Endothelial cell of umbilical vein (primary cell): ENCODE measurements around the gene SH2D6. TPM values are rescaled to one million over a fixed set of nuclear protein-coding genes. Genes with fewer than 3 reads are reported as not detected.

Experiments
- BruUV-seq: library from RNA; stranded (reverse); fragments of 400-500 nt; replicated peaks from 2 replicates; lab custom pipeline; 2021; lab: Mats Ljungman, UMichigan
- CTCF ChIA-PET: fragments of 300-600, 350-600 bp; sonication (Branson Sonifier 250); formaldehyde crosslinking; loops from one replicate; lab custom pipeline; 2021; ENCODE audit warnings: antibody characterized with exemption, inconsistent platforms; lab: Charles Lee
- POLR2A ChIA-PET: fragments of 300-600, 350-600 bp; sonication (Branson Sonifier 250); formaldehyde crosslinking; loops from one replicate; lab custom pipeline; 2021; ENCODE audit warnings: antibody characterized with exemption, inconsistent platforms; lab: Charles Lee
- DNase-seq: peaks from one replicate; pipeline ENCODE4 v3.0.0-alpha.2; 2011; ENCODE audit warnings: low read depth, low spot score
- FAIRE-seq: peaks from 2 replicates; lab custom pipeline; 2011; peaks lifted over from hg19 to GRCh38; lab: Jason Lieb, UNC
- H2AFZ ChIP-seq: 2 replicates; pipeline ENCODE4 v1.6.0; 2012; ENCODE audit warnings: low read depth, low read length, control low read depth, inconsistent platforms
- H3K27ac ChIP-seq: 2 replicates; pipeline ENCODE4 v1.5.1; 2011; ENCODE audit warnings: low read depth, mild to moderate bottlenecking, control low read depth, low read length, moderate library complexity; ENCODE audit not compliant: insufficient read depth
- H3K27me3 ChIP-seq, 2 experiments: 2 replicates each; pipeline versions ENCODE4 v1.6.0 to v1.6.1; 2011; ENCODE audit warnings: low read length in 2 of 2, mixed read lengths in 1 of 2; ENCODE audit not compliant: control insufficient read depth in 2 of 2, insufficient read depth in 2 of 2
- H3K36me3 ChIP-seq, 2 experiments: 2 replicates in 1 of 2; 3 replicates in 1 of 2; pipeline ENCODE4 v1.5.1; 2011; ENCODE audit warnings: low read length in 2 of 2, mild to moderate bottlenecking in 1 of 2, moderate library complexity in 1 of 2; ENCODE audit not compliant: control insufficient read depth in 2 of 2, insufficient read depth in 2 of 2; ENCODE audit errors: extremely low read depth in 1 of 2
- H3K4me1 ChIP-seq: 3 replicates; pipeline ENCODE4 v1.5.1; 2011; ENCODE audit warnings: mild to moderate bottlenecking, low read length; ENCODE audit not compliant: control insufficient read depth, insufficient read depth; ENCODE audit errors: extremely low read depth
- H3K4me2 ChIP-seq: 2 replicates; pipeline ENCODE4 v1.6.1; 2011; ENCODE audit warnings: low read length, control low read depth, mixed read lengths; ENCODE audit not compliant: insufficient read depth
- H3K4me3 ChIP-seq, 3 experiments: fragments of 200-600 bp in 1 of 3; sonication (generic), shearing (Covaris generic) in 1 of 3; replicated peaks in 1 of 3; 2 replicates each; pipeline ENCODE4 v1.5.1; 2011 to 2016; ENCODE audit warnings: control low read depth in 3 of 3, low read length in 3 of 3, mild to moderate bottlenecking in 2 of 3, inconsistent platforms in 1 of 3, low read depth in 1 of 3, moderate library complexity in 1 of 3; ENCODE audit not compliant: insufficient read depth in 1 of 3
- H3K79me2 ChIP-seq: 2 replicates; pipeline ENCODE4 v1.6.0; 2012; ENCODE audit warnings: low read length, inconsistent platforms; ENCODE audit not compliant: control insufficient read depth, insufficient read depth
- H3K9ac ChIP-seq: replicated peaks from 2 replicates; pipeline ENCODE3; 2011; ENCODE audit warnings: low read length, control low read depth; ENCODE audit not compliant: insufficient read depth; ENCODE audit errors: extremely low read depth
- H3K9me1 ChIP-seq: replicated peaks from 3 replicates; pipeline ENCODE4 v1.6.0; 2011; ENCODE audit warnings: mild to moderate bottlenecking, low read length; ENCODE audit not compliant: control insufficient read depth, insufficient read depth; ENCODE audit errors: extremely low read depth
- H3K9me3 ChIP-seq: replicated peaks from 2 replicates; pipeline ENCODE4 v1.5.1; 2012; ENCODE audit warnings: low read length, inconsistent platforms; ENCODE audit not compliant: control insufficient read depth, insufficient read depth
- H4K20me1 ChIP-seq: replicated peaks from 2 replicates; pipeline ENCODE3; 2011; ENCODE audit warnings: mild to moderate bottlenecking, low read length; ENCODE audit not compliant: control insufficient read depth, insufficient read depth; ENCODE audit errors: extremely low read depth
- CTCF ChIP-seq, 2 donors: IDR thresholded peaks; 1 replicate in 1 of 2; 2 replicates in 1 of 2; pipeline ENCODE4 v1.5.1; 2011; ENCODE audit warnings: low read length in 2 of 2, mild to moderate bottlenecking in 2 of 2, moderate library complexity in 2 of 2, control low read depth in 1 of 2, inconsistent platforms in 1 of 2, low read depth in 1 of 2; ENCODE audit not compliant: insufficient read depth in 1 of 2; ENCODE audit errors: extremely low read depth in 1 of 2
- GATA2 ChIP-seq: IDR thresholded peaks from 2 replicates; pipeline ENCODE4 v1.7.0; 2011; ENCODE audit warnings: low read depth, mild to moderate bottlenecking, moderate library complexity, mixed read lengths, low read length; ENCODE audit not compliant: insufficient read length, insufficient read depth
- dilution Hi-C: fragments of 300-500 bp; cut with MboI; formaldehyde crosslinking; loops from one replicate; pipeline ENCODE4 v1.15.0; 2019; ENCODE audit warnings: low sequenced_read_pairs; ENCODE audit not compliant: extremely low pct_ligation_motif_present
- intact Hi-C: fragments of 100-400 bp; cut with micrococcal nuclease; formaldehyde crosslinking; loops from one replicate; pipeline ENCODE4 v1.10.0; 2022
- polyA plus RNA-seq, 4 experiments: library from polyadenylated mRNA; depleted of rRNA in 3 of 4; stranded (reverse) in 3 of 4; unstranded in 1 of 4; fragments of >200 nt; gene quantifications; 2 replicates each; pipeline versions ENCODE4 v1.2.1 to v1.2.3, GENCODE V29; 2011 to 2012; ENCODE audit warnings: missing spikeins in 1 of 4
- total RNA-seq: library from RNA; stranded (reverse); gene quantifications from 2 replicates; pipeline ENCODE4 v1.2.3, GENCODE V29; 2021

The SH2D6 gene
- total and polyA plus RNA-seq, 2 donors (not counting 3 experiments of a cell fraction or from before 2014, with no cell fraction given) = 0.53 TPM; not detected in 1

DNA sequence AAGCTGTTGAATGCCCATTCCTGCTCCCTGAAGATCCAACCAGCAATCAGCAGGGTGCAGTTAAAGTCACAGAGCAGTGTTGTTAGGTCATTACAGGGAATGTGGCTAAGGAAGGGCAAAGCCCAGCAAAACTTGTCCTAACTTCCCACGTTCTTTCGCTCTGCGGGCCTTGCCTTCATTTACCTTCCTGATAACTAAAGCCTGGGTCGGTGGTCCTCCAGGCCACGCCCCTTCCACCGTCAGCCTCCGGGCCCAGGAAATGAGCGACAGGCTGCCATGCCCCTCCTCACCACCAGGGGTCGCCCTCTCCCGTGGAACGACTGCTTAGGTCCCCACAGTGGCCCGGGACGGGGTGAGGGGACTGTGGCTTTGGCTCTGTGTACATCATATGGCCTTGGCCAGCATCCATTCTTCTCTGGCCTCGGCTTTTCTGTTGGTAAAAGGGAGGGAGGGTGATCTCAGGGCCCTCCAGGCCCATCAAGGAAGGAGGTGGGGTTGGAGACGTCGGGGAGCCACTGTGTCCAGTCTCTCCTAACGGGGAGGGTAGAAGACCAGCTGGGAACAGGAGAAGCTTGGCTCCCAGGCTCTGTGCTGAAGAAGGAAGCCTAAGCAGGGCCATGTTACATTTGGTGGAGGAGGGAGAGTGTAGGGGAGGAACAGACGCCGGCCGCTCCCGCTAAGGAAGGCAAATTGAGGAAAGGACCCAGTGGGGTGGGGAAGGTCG, 2.2 kb downstream of the SH2D6 start:
- TF ChIP-seq GATA2 (no peak), CTCF (IDR thresholded peaks at IDR 0.05; ENCODE audit: extremely low read depth in 1 of 2, insufficient read depth in 1 of 2, low read depth in 1 of 2, low read length in 2 of 2) (peak; percentile 99)
- no peaks in the 10 kb centered on the region for H3K9me3 ChIP-seq

More for the DNA sequence above, 2.2 kb downstream of the SH2D6 start:
- no TSS peak for BruUV-seq
- intact Hi-C loops = loop anchor here (1.0 to 5.0 kb wide), 5 partner anchors 85 to 197 kb away; partner anchors contain the start of genes MAT2A, TMEM150A and USP39
- POLR2A ChIA-PET = interaction anchor here (0.6 to 4.5 kb wide), 6 partner anchors 84 to 130 kb away, joined by 3 to 41 read pairs (median 6); partner anchors contain the start of gene MAT2A
- DNase-seq (peak; percentile 79), FAIRE-seq (peak; percentile 96)
- Histone ChIP-seq H4K20me1 (no peaks in the 10 kb centered on the region), H3K79me2 (no peaks in the 10 kb centered on the region), H3K36me3 (no peaks in the 10 kb centered on the region), H3K27me3 (no peaks in the 10 kb centered on the region), H3K4me2 (peak overlapping the region; percentile 75), H3K27ac (peak overlapping the region; percentile 16), H2AFZ (peak overlapping the region; percentile 97), H3K9me1 (no peaks in the 10 kb centered on the region), H3K4me1 (peaks cover 9% of the 10 kb centered on the region), H3K4me3 (no peak overlapping the region), H3K9ac (no peak overlapping the region)
- CTCF ChIA-PET = interaction anchor here (0.5 to 7.7 kb wide), 17 partner anchors 7 to 228 kb away, joined by 3 to 236 read pairs (median 5); partner anchors contain the start of genes ELMOD3, GGCX, MAT2A and RETSAT
- dilution Hi-C loops = no loop called here
